Esophagus squamous epithelium (tissue), 5 donors: ENCODE data around the gene FALEC. TPM values are rescaled to one million over a fixed set of nuclear protein-coding genes. Genes with fewer than 3 reads are reported as not detected.
A peak's percentile ranks its signal among the peaks of the same experiment; 100 is the strongest.

Experiments used
- DNase-seq: peaks from one replicate; lab custom pipeline; 2025; lab: John Stamatoyannopoulos, UW
- H3K27ac ChIP-seq, 4 donors: fragments of 200-600 bp; sonication (generic); one replicate each; pipeline ENCODE4 v1.5.1; 2016 to 2019; ENCODE audit warnings: mild to moderate bottlenecking in 1 of 4
- H3K27me3 ChIP-seq, 4 donors: fragments of 200-600 bp; sonication (generic); 1 replicate in 3 of 4; 2 replicates in 1 of 4; pipeline versions ENCODE4 v1.5.1 to v1.6.0; 2017 to 2021; ENCODE audit warnings: antibody characterized with exemption in 1 of 4
- H3K36me3 ChIP-seq, 3 donors: fragments of 200-600 bp; sonication (generic); one replicate each; pipeline ENCODE4 v1.5.1; 2016 to 2019
- H3K4me1 ChIP-seq, 3 donors: fragments of 200-600 bp; sonication (generic); one replicate each; pipeline ENCODE4 v1.5.1; 2017 to 2019
- H3K4me3 ChIP-seq, 4 donors: fragments of 200-600 bp; sonication (generic); 1 replicate in 3 of 4; 2 replicates in 1 of 4; pipeline ENCODE4 v1.5.1; 2016 to 2019; ENCODE audit warnings: mild to moderate bottlenecking in 2 of 4, moderate library complexity in 1 of 4
- H3K9me3 ChIP-seq, 3 donors: fragments of 200-600 bp; sonication (generic); one replicate each; pipeline ENCODE4 v1.5.1; 2016 to 2019
- POLR2A ChIP-seq, 4 donors: fragments of 450-650 bp; IDR thresholded peaks; one replicate each; pipeline ENCODE4 v1.6.1; 2017; ENCODE audit warnings: antibody characterized with exemption in 4 of 4, mild to moderate bottlenecking in 4 of 4, moderate library complexity in 3 of 4
- whole genome bisulfite sequencing, 2 donors: methylation state at CpG; one replicate each; pipeline ENCODE4 v1.1.5; 2018; 5-methylcytosine and 5-hydroxymethylcytosine counted together
- intact Hi-C: fragments of 100-400 bp; cut with DNase I; formaldehyde crosslinking; loops from one replicate; pipeline ENCODE4 v1.15.0; 2022
- total RNA-seq, 4 donors: library from RNA; depleted of rRNA; stranded (reverse); fragments of >200 nt; gene quantifications; one replicate each; pipeline ENCODE4 v1.1.0, GENCODE V29; 2016
- TF ChIP-seq, protein P1 (sequence below), 6 experiments: fragments of 450-650 bp in 4 of 6; fragments of 200-600 bp in 2 of 6; sonication (generic) in 2 of 6; IDR thresholded peaks; one replicate each; pipeline ENCODE4 v1.5.1; 2016 to 2019; ENCODE audit warnings: antibody characterized with exemption in 6 of 6, mild to moderate bottlenecking in 4 of 6, moderate library complexity in 4 of 6
- donor health status: DM: yes; HTN: yes; CAD: no.

FALEC gene
- total RNA-seq, 4 donors from 2014 or later: 3.6 TPM; not detected in 3

DNA sequence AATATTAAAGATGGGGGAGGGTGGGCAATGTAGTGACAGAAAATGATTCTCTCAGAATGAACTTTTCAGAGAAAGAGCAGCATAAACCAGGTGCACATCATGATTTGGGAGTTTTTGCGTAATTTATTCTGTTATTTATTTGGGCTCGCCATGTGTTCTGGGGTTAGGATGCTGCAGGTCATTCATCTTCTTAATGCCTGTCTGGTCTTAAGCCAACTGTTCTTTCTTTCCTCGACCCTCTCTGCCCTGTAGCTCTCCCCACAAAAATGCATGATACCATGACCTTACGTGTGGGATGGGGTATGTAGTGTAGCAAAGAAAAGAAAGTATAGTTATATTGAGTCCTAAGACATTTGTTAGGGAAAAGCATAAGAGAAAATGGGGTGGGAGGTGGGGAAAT lies 40.7 kb upstream of the FALEC start:
- peaks cover 21 to 43% (median 21%) of the 10 kb centered on the region in 3 donors for H3K36me3 ChIP-seq
- H3K27me3 ChIP-seq: no peaks in the 10 kb centered on the region
- no peak overlapping the region for H3K27ac ChIP-seq
- H3K9me3 ChIP-seq: no peaks in the 10 kb centered on the region
- peaks cover 3 to 52% (median 4%) of the 10 kb centered on the region in 3 donors for H3K4me1 ChIP-seq
- TF ChIP-seq, protein P1, sequence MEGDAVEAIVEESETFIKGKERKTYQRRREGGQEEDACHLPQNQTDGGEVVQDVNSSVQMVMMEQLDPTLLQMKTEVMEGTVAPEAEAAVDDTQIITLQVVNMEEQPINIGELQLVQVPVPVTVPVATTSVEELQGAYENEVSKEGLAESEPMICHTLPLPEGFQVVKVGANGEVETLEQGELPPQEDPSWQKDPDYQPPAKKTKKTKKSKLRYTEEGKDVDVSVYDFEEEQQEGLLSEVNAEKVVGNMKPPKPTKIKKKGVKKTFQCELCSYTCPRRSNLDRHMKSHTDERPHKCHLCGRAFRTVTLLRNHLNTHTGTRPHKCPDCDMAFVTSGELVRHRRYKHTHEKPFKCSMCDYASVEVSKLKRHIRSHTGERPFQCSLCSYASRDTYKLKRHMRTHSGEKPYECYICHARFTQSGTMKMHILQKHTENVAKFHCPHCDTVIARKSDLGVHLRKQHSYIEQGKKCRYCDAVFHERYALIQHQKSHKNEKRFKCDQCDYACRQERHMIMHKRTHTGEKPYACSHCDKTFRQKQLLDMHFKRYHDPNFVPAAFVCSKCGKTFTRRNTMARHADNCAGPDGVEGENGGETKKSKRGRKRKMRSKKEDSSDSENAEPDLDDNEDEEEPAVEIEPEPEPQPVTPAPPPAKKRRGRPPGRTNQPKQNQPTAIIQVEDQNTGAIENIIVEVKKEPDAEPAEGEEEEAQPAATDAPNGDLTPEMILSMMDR (IDR thresholded peaks at IDR 0.05): no peak
- no peak for TF ChIP-seq POLR2A (IDR thresholded peaks at IDR 0.05)
- 52 to 57% methylated on average over 4 of the region's 4 CpGs for WGBS, 2 donors
- DNase-seq: no peak
- H3K4me3 ChIP-seq: no peak overlapping the region
- intact Hi-C loops: no loop called here

- peaks cover 3 to 49% (median 4%) of the 10 kb centered on the region in 3 donors for H3K4me1 ChIP-seq
- peak overlapping the region in 3 of 4 donors; percentile 69 to 85 (median 78) for H3K27ac ChIP-seq
- WGBS, 2 donors: 67 to 73% methylated on average over 3 of the region's 3 CpGs
- no peak for TF ChIP-seq POLR2A (IDR thresholded peaks at IDR 0.05)
- TF ChIP-seq, protein P1 (IDR thresholded peaks at IDR 0.05): no peak
- no peaks in the 10 kb centered on the region for H3K27me3 ChIP-seq
- H3K4me3 ChIP-seq: no peak overlapping the region
- H3K9me3 ChIP-seq: no peaks in the 10 kb centered on the region
- DNase-seq: no peak
- H3K36me3 ChIP-seq: peaks cover 8 to 24% (median 10%) of the 10 kb centered on the region in 3 donors
- intact Hi-C loops: no loop called here
Measured at GRCh38 chr1:150476754-150477153, 38.8 kb upstream of the FALEC start.

- peaks cover 5 to 18% (median 5%) of the 10 kb centered on the region in 3 donors for H3K36me3 ChIP-seq
- H3K27me3 ChIP-seq: no peaks in the 10 kb centered on the region
- no peak overlapping the region for H3K4me3 ChIP-seq
- DNase-seq: no peak
- TF ChIP-seq POLR2A (IDR thresholded peaks at IDR 0.05): no peak
- TF ChIP-seq, protein P1 (IDR thresholded peaks at IDR 0.05): no peak
- 50 to 63% methylated on average over 1 of the region's 1 CpG for WGBS, 2 donors
- intact Hi-C loops: no loop called here
- peaks cover 3 to 49% (median 4%) of the 10 kb centered on the region in 3 donors for H3K4me1 ChIP-seq
- H3K9me3 ChIP-seq: no peaks in the 10 kb centered on the region
- peak overlapping the region; percentile 36 to 85 (median 74) for H3K27ac ChIP-seq
Measured at GRCh38 chr1:150477320-150477719, 38.2 kb upstream of the FALEC start.

DNA sequence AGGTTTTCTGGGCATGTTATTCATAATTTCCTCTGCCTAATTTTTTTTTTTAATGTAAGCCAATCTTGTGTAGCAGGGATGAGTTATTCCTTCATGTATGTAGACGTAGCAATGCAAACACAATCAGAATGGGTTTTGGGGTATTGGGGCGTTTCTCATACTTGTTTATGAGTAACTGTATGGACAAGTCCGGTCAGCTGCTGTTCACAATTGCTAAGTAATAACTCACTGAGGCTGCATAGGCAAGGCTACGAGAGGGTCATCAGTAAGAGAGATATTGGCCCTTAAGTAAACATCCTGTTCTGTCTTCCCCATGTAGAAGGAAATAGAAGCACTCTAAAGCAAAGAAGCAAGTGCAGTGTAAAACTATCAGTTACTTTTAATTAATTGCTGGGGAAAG lies 37.8 kb upstream of the FALEC start:
- WGBS, 2 donors: 38 to 43% methylated on average over 4 of the region's 4 CpGs
- TF ChIP-seq, protein P1 (IDR thresholded peaks at IDR 0.05): no peak
- no peak for TF ChIP-seq POLR2A (IDR thresholded peaks at IDR 0.05)
- no peak for DNase-seq

GRCh38 chr1:150479370-150479769 lies 36.2 kb upstream of the FALEC start:
- TF ChIP-seq, protein P1 (IDR thresholded peaks at IDR 0.05): no peak
- no peak for TF ChIP-seq POLR2A (IDR thresholded peaks at IDR 0.05)
- no peaks in the 10 kb centered on the region for H3K27me3 ChIP-seq
- H3K9me3 ChIP-seq: no peaks in the 10 kb centered on the region
- peaks cover 0 to 2% (median 0%) of the 10 kb centered on the region in 3 donors for H3K36me3 ChIP-seq
- H3K27ac ChIP-seq: peak overlapping the region in 3 of 4 donors; percentile 69 to 85 (median 78)
- WGBS, 2 donors: 61 to 70% methylated on average over 4 of the region's 4 CpGs
- no peak for DNase-seq
- peaks cover 3 to 44% (median 4%) of the 10 kb centered on the region in 3 donors for H3K4me1 ChIP-seq
- H3K4me3 ChIP-seq: no peak overlapping the region
- intact Hi-C loops: no loop called here

More for the DNA sequence above, 37.8 kb upstream of the FALEC start:
- peaks cover 3 to 49% (median 4%) of the 10 kb centered on the region in 3 donors for H3K4me1 ChIP-seq
- peak overlapping the region; percentile 55 to 85 (median 74) for H3K27ac ChIP-seq
- no peak overlapping the region for H3K4me3 ChIP-seq
- intact Hi-C loops: no loop called here
- H3K27me3 ChIP-seq: no peaks in the 10 kb centered on the region
- no peaks in the 10 kb centered on the region for H3K9me3 ChIP-seq
- H3K36me3 ChIP-seq: peaks cover under 1 to 14% (median under 1%) of the 10 kb centered on the region in 3 donors
